HG03159 (cell line): Measurements from ENCODE around the gene FOXD2.

ENCODE experiments used
- ATAC-seq: cut with Tn5 transposase; IDR thresholded peaks from one replicate; pipeline ENCODE4 v1.9.1; 2021; ENCODE audit warnings: mild to moderate bottlenecking, moderate library complexity; ENCODE audit not compliant: unreplicated experiment

The FOXD2 gene

GRCh38 chr1:47416319-47417169 lies 21.3 kb upstream of the FOXD2 start:
- ATAC-seq, result no peak

GRCh38 chr1:47417170-47418044 lies 20.4 kb upstream of the FOXD2 start:
- no peak for ATAC-seq

- no peak for ATAC-seq
These were observed 19.7 kb upstream of the FOXD2 start for GRCh38 chr1:47418122-47418521.

- no peak for ATAC-seq
These were observed 19.0 kb upstream of the FOXD2 start for GRCh38 chr1:47418681-47419325.

GRCh38 chr1:47420547-47420946 lies 17.3 kb upstream of the FOXD2 start:
- ATAC-seq, result no peak

- ATAC-seq, result no peak
These were observed 14.0 kb upstream of the FOXD2 start for GRCh38 chr1:47423872-47424271.

- ATAC-seq, result no peak
These were observed 13.4 kb upstream of the FOXD2 start for GRCh38 chr1:47424336-47424982.

- no peak for ATAC-seq
These were observed 6.3 kb upstream of the FOXD2 start for GRCh38 chr1:47431534-47431933.

- ATAC-seq, result peak; percentile 35
These were observed 5.5 kb upstream of the FOXD2 start for GRCh38 chr1:47432071-47433036.

- no peak for ATAC-seq
These were observed 4.8 kb upstream of the FOXD2 start for GRCh38 chr1:47433037-47433421.

- ATAC-seq, result no peak
These were observed 4.3 kb upstream of the FOXD2 start for GRCh38 chr1:47433477-47434050.

GRCh38 chr1:47434051-47434842 lies 3.6 kb upstream of the FOXD2 start:
- no peak for ATAC-seq

- no peak for ATAC-seq
These were observed 2.1 kb upstream of the FOXD2 start for GRCh38 chr1:47435506-47436303.

GRCh38 chr1:47436304-47436978 lies 1.4 kb upstream of the FOXD2 start:
- ATAC-seq, result peak; percentile 40

- ATAC-seq, result peak; percentile 10
These were observed 831 bp upstream of the FOXD2 start for GRCh38 chr1:47436979-47437446.

GRCh38 chr1:47438165-47439016 lies 547 bp downstream of the FOXD2 start:
- ATAC-seq, result no peak
